Measurements from ENCODE around the gene ADSS1.

GRCh38 chr14:104702106-104702505, 21.9 kb upstream of the ADSS1 start:
- TF ChIP-seq, protein P1, sequence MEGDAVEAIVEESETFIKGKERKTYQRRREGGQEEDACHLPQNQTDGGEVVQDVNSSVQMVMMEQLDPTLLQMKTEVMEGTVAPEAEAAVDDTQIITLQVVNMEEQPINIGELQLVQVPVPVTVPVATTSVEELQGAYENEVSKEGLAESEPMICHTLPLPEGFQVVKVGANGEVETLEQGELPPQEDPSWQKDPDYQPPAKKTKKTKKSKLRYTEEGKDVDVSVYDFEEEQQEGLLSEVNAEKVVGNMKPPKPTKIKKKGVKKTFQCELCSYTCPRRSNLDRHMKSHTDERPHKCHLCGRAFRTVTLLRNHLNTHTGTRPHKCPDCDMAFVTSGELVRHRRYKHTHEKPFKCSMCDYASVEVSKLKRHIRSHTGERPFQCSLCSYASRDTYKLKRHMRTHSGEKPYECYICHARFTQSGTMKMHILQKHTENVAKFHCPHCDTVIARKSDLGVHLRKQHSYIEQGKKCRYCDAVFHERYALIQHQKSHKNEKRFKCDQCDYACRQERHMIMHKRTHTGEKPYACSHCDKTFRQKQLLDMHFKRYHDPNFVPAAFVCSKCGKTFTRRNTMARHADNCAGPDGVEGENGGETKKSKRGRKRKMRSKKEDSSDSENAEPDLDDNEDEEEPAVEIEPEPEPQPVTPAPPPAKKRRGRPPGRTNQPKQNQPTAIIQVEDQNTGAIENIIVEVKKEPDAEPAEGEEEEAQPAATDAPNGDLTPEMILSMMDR (IDR thresholded peaks at IDR 0.05): no peak
- TF ChIP-seq POLR2A (IDR thresholded peaks at IDR 0.05) (no peak), EP300 (IDR thresholded peaks at IDR 0.05) (no peak)

Measured in suprapubic skin (tissue), 3 donors.